Thymus (tissue), 11 donors: ENCODE data around the gene DMRT1. TPM values are rescaled to one million over a fixed set of nuclear protein-coding genes. Genes with fewer than 3 reads are reported as not detected.

Experiments
- DNase-seq, 9 donors: peaks; one replicate each; pipeline ENCODE4 v3.0.0-alpha.2; 2013; ENCODE audit warnings: low spot score in 9 of 9, low read depth in 6 of 9, missing footprints in 1 of 9
- H3K27ac ChIP-seq, 2 donors: one replicate each; pipeline ENCODE4 v1.5.1; 2013; ENCODE audit warnings: control low read depth in 1 of 2, low read depth in 1 of 2, low read length in 1 of 2, mild to moderate bottlenecking in 1 of 2, moderate library complexity in 1 of 2
- H3K27me3 ChIP-seq, 2 donors: one replicate each; pipeline ENCODE4 v1.5.1; 2013; ENCODE audit warnings: low read length in 1 of 2; ENCODE audit not compliant: control insufficient read depth in 2 of 2, insufficient read depth in 1 of 2
- H3K36me3 ChIP-seq, 2 donors: one replicate each; pipeline ENCODE4 v1.5.1; 2013; ENCODE audit warnings: low read length in 1 of 2, mild to moderate bottlenecking in 1 of 2, moderate library complexity in 1 of 2; ENCODE audit not compliant: control insufficient read depth in 2 of 2, insufficient read depth in 2 of 2
- H3K4me1 ChIP-seq, 2 donors: one replicate each; pipeline ENCODE4 v1.5.1; 2013; ENCODE audit warnings: low read length in 2 of 2; ENCODE audit not compliant: control insufficient read depth in 2 of 2, insufficient read depth in 2 of 2
- H3K4me3 ChIP-seq, 2 donors: one replicate each; pipeline ENCODE4 v1.5.1; 2013; ENCODE audit warnings: low read length in 2 of 2, control low read depth in 1 of 2, mild to moderate bottlenecking in 1 of 2
- H3K9me3 ChIP-seq, 2 donors: one replicate each; pipeline ENCODE4 v1.5.1; 2013; ENCODE audit warnings: low read length in 1 of 2, mild to moderate bottlenecking in 1 of 2; ENCODE audit not compliant: control insufficient read depth in 2 of 2, insufficient read depth in 1 of 2
- WGBS: extraction: QIAGEN DNeasy Blood & Tissue Kit; methylation state at CpG from one replicate; pipeline ENCODE4 v1.1.7; 2013; 5-methylcytosine and 5-hydroxymethylcytosine counted together
- polyA plus RNA-seq: library from polyadenylated mRNA; stranded (reverse); fragments of 200-250 nt; gene quantifications from one replicate; pipeline ENCODE4 v1.2.3, GENCODE V29; 2013
- total RNA-seq: library from RNA; stranded (reverse); fragments of 120-200 nt; gene quantifications from one replicate; pipeline ENCODE4 v1.2.4, GENCODE V29; 2013
- donor health status: healthy.

Gene DMRT1
- total and polyA plus RNA-seq, 2 donors: 0.05 to 0.37 TPM

- Histone ChIP-seq H3K4me1 (no peaks in the 10 kb centered on the region), H3K36me3 (no peaks in the 10 kb centered on the region), H3K27me3 (no peaks in the 10 kb centered on the region), H3K4me3 (no peak overlapping the region), H3K27ac (no peak overlapping the region), H3K9me3 (no peaks in the 10 kb centered on the region)
- WGBS: 72% methylated on average over 8 of the region's 8 CpGs
- DNase-seq: peak in 5 of 9 donors; percentile 5 to 41 (median 11)
These were observed 35.0 kb upstream of the DMRT1 start for GRCh38 chr9:806285-807156.

GRCh38 chr9:811106-811531, 30.4 kb upstream of the DMRT1 start:
- no peaks in the 10 kb centered on the region for H3K27me3 ChIP-seq
- no peak overlapping the region for H3K27ac ChIP-seq
- no peak overlapping the region for H3K4me3 ChIP-seq
- no peaks in the 10 kb centered on the region for H3K9me3 ChIP-seq
- 81% methylated on average over 6 of the region's 6 CpGs for WGBS
- H3K4me1 ChIP-seq: no peaks in the 10 kb centered on the region
- no peaks in the 10 kb centered on the region for H3K36me3 ChIP-seq
- no peak for DNase-seq

GRCh38 chr9:818958-819357, 22.5 kb upstream of the DMRT1 start:
- Histone ChIP-seq H3K27ac (no peak overlapping the region), H3K27me3 (no peaks in the 10 kb centered on the region), H3K36me3 (no peaks in the 10 kb centered on the region), H3K9me3 (no peaks in the 10 kb centered on the region), H3K4me3 (no peak overlapping the region), H3K4me1 (no peaks in the 10 kb centered on the region)
- WGBS: 47% methylated on average over 3 of the region's 3 CpGs
- no peak for DNase-seq

- DNase-seq: no peak
- 87% methylated on average over 26 of the region's 26 CpGs for WGBS
These were observed 14.8 kb upstream of the DMRT1 start for GRCh38 chr9:826500-827280.

GRCh38 chr9:840343-840742, 1.2 kb upstream of the DMRT1 start:
- no peaks in the 10 kb centered on the region for H3K36me3 ChIP-seq
- no peak overlapping the region for H3K4me3 ChIP-seq
- 31% methylated on average over 7 of the region's 7 CpGs for WGBS
- peak in 1 of 9 donors; percentile 10 for DNase-seq
- H3K4me1 ChIP-seq: no peaks in the 10 kb centered on the region
- no peak overlapping the region for H3K27ac ChIP-seq
- peaks cover 36 to 61% of the 10 kb centered on the region in 2 donors for H3K27me3 ChIP-seq
- no peaks in the 10 kb centered on the region for H3K9me3 ChIP-seq

More at GRCh38 chr9:826500-827280, 14.8 kb upstream of the DMRT1 start:
- Histone ChIP-seq H3K27ac (no peak overlapping the region), H3K4me3 (no peak overlapping the region), H3K36me3 (no peaks in the 10 kb centered on the region), H3K4me1 (no peaks in the 10 kb centered on the region), H3K27me3 (no peaks in the 10 kb centered on the region), H3K9me3 (no peaks in the 10 kb centered on the region)

- Histone ChIP-seq H3K4me1 (no peaks in the 10 kb centered on the region), H3K36me3 (no peaks in the 10 kb centered on the region), H3K27me3 (peaks cover 43 to 74% of the 10 kb centered on the region in 2 donors), H3K9me3 (no peaks in the 10 kb centered on the region), H3K4me3 (no peak overlapping the region), H3K27ac (no peak overlapping the region)
- DNase-seq: no peak
- 10% methylated on average over 61 of the region's 61 CpGs for WGBS
These were observed 1.3 kb downstream of the DMRT1 start for GRCh38 chr9:842635-843426.

- Histone ChIP-seq H3K27me3 (peaks cover 43 to 74% of the 10 kb centered on the region in 2 donors), H3K4me3 (no peak overlapping the region), H3K4me1 (no peaks in the 10 kb centered on the region), H3K9me3 (no peaks in the 10 kb centered on the region), H3K36me3 (no peaks in the 10 kb centered on the region), H3K27ac (no peak overlapping the region)
- WGBS: 12% methylated on average over 12 of the region's 12 CpGs
- no peak for DNase-seq
These were observed 1.9 kb downstream of the DMRT1 start for GRCh38 chr9:843427-843785.

- Histone ChIP-seq H3K36me3 (no peaks in the 10 kb centered on the region), H3K9me3 (no peaks in the 10 kb centered on the region), H3K4me3 (no peak overlapping the region), H3K27me3 (peaks cover 30 to 47% of the 10 kb centered on the region in 2 donors), H3K27ac (no peak overlapping the region), H3K4me1 (no peaks in the 10 kb centered on the region)
- DNase-seq: no peak
- 67% methylated on average over 7 of the region's 7 CpGs for WGBS
These were observed 5.4 kb downstream of the DMRT1 start for GRCh38 chr9:846852-847251.
